ENCODE results near the gene GGNBP2. TPM values are rescaled to one million over a fixed set of nuclear protein-coding genes. Genes with fewer than 3 reads are reported as not detected.
A peak's percentile ranks its signal among the peaks of the same experiment; 100 is the strongest.

The GGNBP2 gene
- total and polyA plus RNA-seq, 2 experiments from 2014 or later = 48.1 to 54.3 TPM

GRCh38 chr17:36590082-36590481 lies 45.4 kb downstream of the GGNBP2 start:
- no peak overlapping the region for H3K4me3 ChIP-seq
- no peaks in the 10 kb centered on the region for H3K27me3 ChIP-seq
- H3K27ac ChIP-seq = no peak overlapping the region
- H3K36me3 ChIP-seq = peaks cover 36% of the 10 kb centered on the region
- peak in 1 of 2 donors; percentile 88 for DNase-seq (ENCODE audit: low read depth in 1 of 2, low spot score in 1 of 2)
- peaks cover 6% of the 10 kb centered on the region for H3K4me1 ChIP-seq (ENCODE audit: low read depth)
- TF ChIP-seq CTCF (IDR thresholded peaks at IDR 0.05; ENCODE audit: low read depth, low read length) = no peak
- H3K9me3 ChIP-seq (ENCODE audit: low read depth) = no peaks in the 10 kb centered on the region

- no peaks in the 10 kb centered on the region for H3K27me3 ChIP-seq
- peaks cover 21% of the 10 kb centered on the region for H3K36me3 ChIP-seq
- no peak within 1 kb of the TSS for H3K27ac ChIP-seq
- TF ChIP-seq CTCF (IDR thresholded peaks at IDR 0.05; ENCODE audit: low read depth, low read length) = no peak
- H3K4me1 ChIP-seq (ENCODE audit: low read depth) = peaks cover 6% of the 10 kb centered on the region
- DNase-seq (ENCODE audit: low read depth in 1 of 2, low spot score in 1 of 2) = peak; percentile 80 to 88
- peak within 1 kb of the TSS; percentile 67 for H3K4me3 ChIP-seq
- no peaks in the 10 kb centered on the region for H3K9me3 ChIP-seq (ENCODE audit: low read depth)
Measured at GRCh38 chr17:36591434-36592315, 47.0 kb downstream of the GGNBP2 start, which contains the start of gene DHRS11. Gene DHRS11, plus strand, starts transcription at chr17:36591879. Its CDS starts 131 bp downstream, at chr17:36592010.

- peak; percentile 15 to 23 for DNase-seq (ENCODE audit: low read depth in 1 of 2, low spot score in 1 of 2)
Measured at GRCh38 chr17:36592316-36592715, 47.6 kb downstream of the GGNBP2 start.

GRCh38 chr17:36592716-36593321 lies 48.1 kb downstream of the GGNBP2 start:
- DNase-seq (ENCODE audit: low read depth in 1 of 2, low spot score in 1 of 2) = no peak
- Histone ChIP-seq H3K9me3 (ENCODE audit: low read depth) (no peaks in the 10 kb centered on the region), H3K4me1 (ENCODE audit: low read depth) (peaks cover 12% of the 10 kb centered on the region), H3K4me3 (peak overlapping the region; percentile 67), H3K36me3 (peaks cover 11% of the 10 kb centered on the region), H3K27ac (no peak overlapping the region), H3K27me3 (no peaks in the 10 kb centered on the region)
- no peak for TF ChIP-seq CTCF (IDR thresholded peaks at IDR 0.05; ENCODE audit: low read depth, low read length)

More at GRCh38 chr17:36592316-36592715, 47.6 kb downstream of the GGNBP2 start:
- no peak for TF ChIP-seq CTCF (IDR thresholded peaks at IDR 0.05; ENCODE audit: low read depth, low read length)
- no peaks in the 10 kb centered on the region for H3K27me3 ChIP-seq
- peaks cover 11% of the 10 kb centered on the region for H3K4me1 ChIP-seq (ENCODE audit: low read depth)
- peaks cover 16% of the 10 kb centered on the region for H3K36me3 ChIP-seq
- H3K4me3 ChIP-seq = peak overlapping the region; percentile 67
- H3K27ac ChIP-seq = no peak overlapping the region
- no peaks in the 10 kb centered on the region for H3K9me3 ChIP-seq (ENCODE audit: low read depth)

GRCh38 chr17:36593656-36594316 lies 49.1 kb downstream of the GGNBP2 start:
- TF ChIP-seq CTCF (IDR thresholded peaks at IDR 0.05; ENCODE audit: low read depth, low read length) = no peak
- H3K36me3 ChIP-seq = peaks cover 8% of the 10 kb centered on the region
- H3K4me1 ChIP-seq (ENCODE audit: low read depth) = peaks cover 12% of the 10 kb centered on the region
- no peaks in the 10 kb centered on the region for H3K9me3 ChIP-seq (ENCODE audit: low read depth)
- no peak for DNase-seq (ENCODE audit: low read depth in 1 of 2, low spot score in 1 of 2)
- no peaks in the 10 kb centered on the region for H3K27me3 ChIP-seq
- H3K27ac ChIP-seq = no peak overlapping the region
- H3K4me3 ChIP-seq = no peak overlapping the region
